ENCODE data around the gene SDC4.
A peak's percentile ranks its signal among the peaks of the same experiment; 100 is the strongest.
"Not testable (repeated sequence)": the region's sequence is repeated elsewhere in the genome, so short reads cannot be mapped to it uniquely, and the experiment has no call there.

SDC4 gene

GRCh38 chr20:45363611-45364492, 15.6 kb upstream of the SDC4 start:
- no peak for DNase-seq (ENCODE audit: low read depth, low spot score)

- peak; percentile 95 for DNase-seq (ENCODE audit: low read depth, low spot score)
Observed at GRCh38 chr20:45362804-45363610, 14.8 kb upstream of the SDC4 start, which contains the start of gene SYS1. Gene SYS1 (plus strand): TSS chr20:45363156. CDS start chr20:45363532, 376 bp downstream.

- DNase-seq (ENCODE audit: low read depth, low spot score) = no peak
Observed at GRCh38 chr20:45361793-45362192, 13.6 kb upstream of the SDC4 start.

GRCh38 chr20:45359406-45360148, 11.4 kb upstream of the SDC4 start:
- DNase-seq (ENCODE audit: low read depth, low spot score) = no peak

GRCh38 chr20:45359069-45359405, 10.8 kb upstream of the SDC4 start:
- no peak for DNase-seq (ENCODE audit: low read depth, low spot score)

GRCh38 chr20:45358282-45359068, 10.3 kb upstream of the SDC4 start:
- no peak for DNase-seq (ENCODE audit: low read depth, low spot score)

GRCh38 chr20:45355209-45356084, 7.2 kb upstream of the SDC4 start:
- no peak for DNase-seq (ENCODE audit: low read depth, low spot score)

- DNase-seq (ENCODE audit: low read depth, low spot score) = no peak
Observed at GRCh38 chr20:45354423-45355208, 6.4 kb upstream of the SDC4 start.

GRCh38 chr20:45353746-45354145, 5.5 kb upstream of the SDC4 start:
- no peak for DNase-seq (ENCODE audit: low read depth, low spot score)

GRCh38 chr20:45352729-45353128, 4.5 kb upstream of the SDC4 start:
- no peak for DNase-seq (ENCODE audit: low read depth, low spot score)

- not testable (repeated sequence) for DNase-seq (ENCODE audit: low read depth, low spot score)
Observed at GRCh38 chr20:45350795-45351194, 2.6 kb upstream of the SDC4 start.

- no peak for DNase-seq (ENCODE audit: low read depth, low spot score)
Observed at GRCh38 chr20:45350217-45350616, 2.0 kb upstream of the SDC4 start.

GRCh38 chr20:45347297-45347935, 808 bp downstream of the SDC4 start:
- no peak for DNase-seq (ENCODE audit: low read depth, low spot score)

GRCh38 chr20:45346851-45347250, 1.4 kb downstream of the SDC4 start:
- DNase-seq (ENCODE audit: low read depth, low spot score) = no peak

GRCh38 chr20:45346291-45346718, 1.9 kb downstream of the SDC4 start:
- no peak for DNase-seq (ENCODE audit: low read depth, low spot score)

GRCh38 chr20:45345104-45345936, 2.9 kb downstream of the SDC4 start:
- DNase-seq (ENCODE audit: low read depth, low spot score) = no peak

GRCh38 chr20:45344168-45344860, 3.9 kb downstream of the SDC4 start:
- DNase-seq (ENCODE audit: low read depth, low spot score) = no peak

Measured in brain pericyte (primary cell).